NAMALWA (cell line): ENCODE measurements around the gene GFRA4.

ENCODE experiments used
- DNase-seq: peaks from one replicate; pipeline ENCODE4 v3.0.0-alpha.2; 2015; ENCODE audit warnings: low spot score

Gene GFRA4, protein sequence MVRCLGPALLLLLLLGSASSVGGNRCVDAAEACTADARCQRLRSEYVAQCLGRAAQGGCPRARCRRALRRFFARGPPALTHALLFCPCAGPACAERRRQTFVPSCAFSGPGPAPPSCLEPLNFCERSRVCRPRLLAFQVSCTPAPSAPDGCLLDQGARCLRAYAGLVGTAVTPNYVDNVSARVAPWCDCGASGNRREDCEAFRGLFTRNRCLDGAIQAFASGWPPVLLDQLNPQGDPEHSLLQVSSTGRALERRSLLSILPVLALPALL

DNA sequence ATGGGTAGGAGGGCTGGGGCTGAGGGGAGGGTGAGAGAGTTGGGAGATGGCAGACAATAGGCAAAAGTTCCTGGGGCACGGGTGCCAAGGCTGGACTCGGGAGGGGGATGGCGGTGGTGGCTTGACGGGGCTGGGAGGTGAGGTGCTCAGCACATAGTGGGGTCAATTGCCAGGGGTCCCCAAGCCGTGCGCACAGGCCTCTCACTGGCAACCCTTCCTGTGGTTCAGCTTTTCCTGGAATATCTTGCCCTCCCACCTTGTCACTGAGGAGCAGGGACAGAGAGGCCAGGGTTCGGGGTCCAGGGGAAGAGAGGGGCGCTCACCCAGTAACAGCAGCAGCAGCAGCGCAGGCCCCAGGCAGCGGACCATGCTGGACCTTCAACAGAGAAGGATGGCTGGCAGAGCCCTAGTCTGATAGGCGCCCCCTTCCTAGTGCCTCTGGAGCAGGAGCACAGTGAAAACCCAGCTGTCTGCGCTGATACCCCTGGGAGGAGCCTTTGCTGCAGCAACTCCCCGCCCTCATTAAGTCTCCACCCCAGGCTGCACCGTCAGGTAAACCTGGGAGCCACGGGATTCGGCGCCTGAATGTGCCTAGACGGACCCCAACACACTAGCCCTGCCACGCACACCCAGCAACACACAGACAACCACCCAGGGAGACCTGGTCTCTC is at the start of gene GFRA4:
Gene GFRA4, minus strand, starts transcription at position 369 of the 671 bp plus-strand sequence. Its CDS starts 0 bp downstream, at position 369.
- no peak for DNase-seq

DNA sequence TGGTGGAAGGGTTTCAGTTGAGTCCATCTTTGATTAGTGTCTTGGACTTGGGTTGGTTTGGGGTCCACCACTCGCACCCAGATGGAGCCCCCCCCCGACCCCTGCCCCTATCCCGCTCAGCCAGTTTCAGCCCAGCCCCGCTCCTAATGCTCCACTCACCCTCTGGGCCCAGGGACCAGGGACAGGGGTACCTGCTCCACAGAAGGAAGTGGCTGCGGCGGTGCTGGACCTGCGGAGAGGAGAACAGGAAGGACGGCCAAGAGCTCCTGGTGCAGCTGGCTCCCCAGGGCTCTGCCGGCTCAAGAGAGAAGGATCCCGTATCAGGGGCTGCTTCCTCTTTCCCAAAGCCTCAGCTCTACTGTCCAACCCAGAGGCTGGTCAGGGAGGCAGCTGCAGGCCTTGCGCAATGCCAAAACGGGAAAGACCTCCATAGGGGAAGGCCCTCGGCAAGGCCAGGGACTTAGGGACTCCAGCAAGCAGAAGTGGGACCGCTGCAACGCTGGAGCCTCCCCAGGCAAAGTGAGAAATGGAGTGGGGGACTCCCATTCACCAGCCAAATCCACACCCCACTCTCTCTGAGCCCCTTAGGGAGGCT is 49.2 kb upstream of the GFRA4 start, which contains the start of gene SIGLEC1:
Gene SIGLEC1, minus strand, starts transcription at position 322 of the 595 bp plus-strand sequence. CDS start 5,472 bp downstream, outside the sequence.
- DNase-seq: no peak

DNA sequence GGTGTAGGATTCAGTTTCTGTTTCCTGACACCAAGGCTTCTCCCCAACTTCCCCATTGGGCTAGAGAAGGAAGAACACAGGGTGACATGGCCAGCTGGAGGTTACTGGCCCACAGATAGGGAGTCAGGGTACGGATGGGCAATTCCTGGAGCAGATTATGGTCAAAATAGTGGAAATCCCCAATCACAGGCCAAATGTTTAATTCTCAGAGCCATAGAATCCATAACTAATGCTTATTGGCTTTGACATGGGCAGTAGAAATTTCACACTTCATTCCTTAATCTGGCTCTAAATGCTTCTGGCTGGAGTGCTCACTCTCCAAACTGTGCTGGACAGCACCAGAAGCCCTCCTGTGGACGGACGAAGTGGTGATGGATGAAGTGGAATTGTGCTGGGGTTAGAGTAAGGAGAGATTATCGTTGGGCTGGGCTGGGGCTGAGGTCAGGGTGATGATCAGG is 48.3 kb upstream of the GFRA4 start:
- DNase-seq: no peak

DNA sequence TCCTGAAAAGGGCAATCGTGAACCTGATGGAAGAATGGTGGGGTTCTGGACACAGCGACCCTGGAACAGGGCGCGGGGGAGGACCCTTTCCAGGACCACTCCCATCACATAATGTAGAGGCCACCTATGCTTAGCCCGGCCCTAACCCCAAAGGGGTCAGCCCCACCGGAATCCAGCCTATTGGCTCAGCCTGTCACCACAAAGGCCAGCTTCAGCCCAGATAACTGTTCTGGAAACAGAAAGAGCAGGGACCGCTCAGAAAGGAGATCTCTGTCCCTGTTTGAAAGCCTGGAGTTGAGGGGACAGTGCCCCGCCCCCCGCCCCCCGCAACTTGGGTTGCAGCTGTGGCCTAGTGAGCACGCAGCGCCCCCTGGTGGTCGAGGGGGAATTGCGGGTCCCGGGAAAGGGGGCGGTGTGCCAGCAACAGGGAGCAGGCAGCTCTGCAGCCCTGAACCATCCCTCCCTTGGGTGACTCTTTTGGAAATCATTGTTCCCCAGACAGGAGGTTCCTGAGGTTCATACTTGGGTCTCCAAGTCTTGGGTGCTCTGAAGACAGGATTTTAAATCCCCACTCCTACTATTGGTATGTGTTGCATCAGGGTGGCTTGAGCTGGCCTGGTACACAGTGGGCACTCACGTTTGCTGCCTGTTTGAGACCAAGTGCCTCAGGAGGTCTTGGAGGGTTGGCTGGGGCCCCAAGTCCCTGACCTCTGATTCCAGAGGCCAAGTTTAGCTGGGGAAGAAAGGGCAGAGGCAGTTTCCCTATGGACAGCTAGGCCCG is 47.7 kb upstream of the GFRA4 start:
- peak; percentile 75 for DNase-seq

DNA sequence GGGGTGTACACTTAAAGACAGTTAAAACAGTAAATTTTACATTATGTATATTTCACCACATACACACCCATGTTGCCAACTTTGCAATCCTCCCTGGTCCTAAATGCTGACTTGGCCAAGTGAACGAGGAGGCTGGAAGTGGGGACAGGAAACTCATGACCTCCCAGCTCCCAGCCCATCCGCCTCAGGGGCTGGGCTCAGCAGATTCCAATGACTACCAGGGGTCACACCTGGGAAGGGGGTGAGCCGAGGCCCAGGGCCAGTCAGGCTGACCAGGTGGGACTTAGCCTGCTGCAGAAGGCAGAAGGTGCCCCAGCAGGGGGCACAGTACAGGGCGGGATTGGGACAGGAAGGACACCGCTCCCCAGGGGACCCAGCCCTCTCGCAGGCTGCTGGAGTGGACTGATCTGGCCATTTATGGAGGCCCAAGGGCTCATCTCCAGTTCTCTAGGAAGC is 46.8 kb upstream of the GFRA4 start:
- DNase-seq: no peak

DNA sequence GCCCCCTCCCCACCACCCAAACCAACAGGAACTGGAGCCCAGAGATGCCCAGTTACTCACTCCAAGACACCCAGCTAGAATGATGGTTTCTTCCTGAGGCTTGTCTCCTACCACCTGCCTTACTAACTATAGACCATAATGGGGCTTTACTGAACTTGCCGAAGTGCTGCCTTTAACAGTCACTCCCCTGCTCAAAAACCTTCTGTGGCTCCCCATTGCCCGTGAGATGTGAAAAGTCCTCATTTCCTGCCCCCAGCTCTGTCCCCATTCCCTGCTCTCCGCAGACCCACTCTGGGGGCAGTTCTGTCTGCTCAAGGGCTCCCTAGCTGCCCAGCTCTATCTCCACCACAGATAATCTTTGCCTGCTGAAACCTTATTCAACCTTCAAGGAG is 44.3 kb upstream of the GFRA4 start:
- no peak for DNase-seq

DNA sequence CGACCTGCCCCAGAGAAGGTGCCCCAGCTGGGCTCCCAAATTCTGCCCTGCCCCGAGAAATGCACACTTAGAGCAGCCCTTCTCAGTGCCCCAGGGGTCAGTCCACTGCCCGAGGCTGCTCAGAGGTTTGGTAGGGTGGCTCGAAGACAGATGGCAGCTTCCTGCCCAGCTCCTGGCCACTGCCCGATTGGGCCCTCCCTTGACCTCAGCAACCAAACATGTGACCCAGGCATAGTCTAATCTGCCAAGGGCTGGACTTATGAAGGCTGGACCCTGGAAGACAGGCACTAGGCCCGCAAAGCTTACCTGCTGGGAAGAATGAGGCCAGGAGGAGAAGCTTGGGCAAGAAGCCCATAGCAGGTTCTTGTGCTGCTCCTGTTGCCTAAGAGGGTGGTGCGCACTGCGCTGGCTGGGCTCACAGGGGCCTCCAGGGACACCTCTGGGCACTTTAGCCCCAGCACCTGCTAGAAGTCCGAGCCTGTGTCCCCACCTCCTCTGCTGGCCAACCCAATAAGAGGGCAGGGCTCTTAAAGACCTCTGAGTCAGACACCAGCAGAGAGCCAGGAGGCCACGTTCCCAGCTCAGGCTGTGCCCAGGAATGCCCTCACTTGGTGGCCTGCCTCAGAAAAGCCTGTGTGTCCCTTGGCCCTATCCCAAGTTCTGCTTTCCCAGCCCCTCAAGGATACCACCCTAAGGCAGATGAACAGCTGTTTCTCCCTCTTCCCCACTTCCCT is 43.7 kb upstream of the GFRA4 start:
- DNase-seq: no peak

DNA sequence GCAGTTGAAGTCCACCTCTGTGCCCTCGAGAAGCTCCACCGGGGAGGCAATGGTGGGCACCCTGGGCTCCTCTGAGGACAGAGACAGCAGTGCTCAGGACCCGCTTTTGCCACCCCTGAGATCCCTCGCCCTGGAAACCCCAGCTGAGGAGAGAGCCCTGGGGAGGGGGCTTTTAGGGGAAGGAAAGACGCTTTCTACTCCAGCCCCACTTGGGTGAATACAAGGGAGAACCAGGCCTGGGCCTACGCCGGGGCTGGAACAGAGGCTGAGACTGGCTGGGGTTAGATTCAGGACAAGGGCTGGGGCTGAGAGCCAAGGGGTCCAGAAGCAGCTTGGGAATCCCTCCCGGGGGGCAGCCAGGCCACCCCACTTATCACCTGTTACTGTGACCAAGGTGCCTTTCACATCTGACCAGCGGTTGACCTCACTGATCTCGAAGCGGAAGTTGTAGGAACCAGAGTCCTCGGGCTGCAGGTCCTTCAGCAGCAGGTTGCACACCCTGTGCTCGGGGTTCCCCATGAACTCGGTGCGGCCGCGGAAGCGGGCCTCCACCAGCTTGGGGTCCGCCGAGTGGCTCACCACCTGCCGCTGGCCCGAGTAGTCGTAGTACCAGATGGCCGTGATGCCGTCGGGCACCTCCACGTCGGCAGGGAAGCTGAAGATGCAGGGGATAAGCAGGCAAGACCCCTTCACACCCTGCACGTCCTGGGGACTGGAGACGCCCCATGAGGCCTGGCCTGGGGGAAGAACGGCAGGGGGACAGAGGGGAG is 43.0 kb upstream of the GFRA4 start:
- no peak for DNase-seq

DNA sequence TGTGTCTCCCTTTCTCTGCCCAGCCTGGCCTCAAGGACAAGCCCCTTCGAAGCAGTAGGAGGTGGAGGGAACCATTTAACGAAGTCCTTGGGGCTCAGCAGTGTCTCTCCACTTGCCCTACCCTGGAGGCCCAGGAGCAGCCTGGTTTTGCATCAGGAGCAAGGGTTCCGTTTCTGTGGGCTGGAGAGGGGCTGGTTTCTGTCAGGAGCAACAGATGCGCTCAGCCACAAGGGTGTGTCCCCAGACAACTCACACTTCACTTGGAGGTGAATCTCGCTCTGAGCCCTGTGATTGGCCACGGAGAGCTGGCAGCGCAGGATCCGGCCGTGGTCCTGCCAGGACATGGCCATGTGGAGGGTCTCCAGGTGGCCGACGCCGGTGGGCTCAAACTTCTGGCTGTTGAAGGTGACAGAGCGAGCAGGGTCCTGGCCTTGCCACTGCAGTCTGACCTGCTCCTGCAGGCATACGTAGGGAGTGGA is 42.3 kb upstream of the GFRA4 start:
- DNase-seq: no peak

DNA sequence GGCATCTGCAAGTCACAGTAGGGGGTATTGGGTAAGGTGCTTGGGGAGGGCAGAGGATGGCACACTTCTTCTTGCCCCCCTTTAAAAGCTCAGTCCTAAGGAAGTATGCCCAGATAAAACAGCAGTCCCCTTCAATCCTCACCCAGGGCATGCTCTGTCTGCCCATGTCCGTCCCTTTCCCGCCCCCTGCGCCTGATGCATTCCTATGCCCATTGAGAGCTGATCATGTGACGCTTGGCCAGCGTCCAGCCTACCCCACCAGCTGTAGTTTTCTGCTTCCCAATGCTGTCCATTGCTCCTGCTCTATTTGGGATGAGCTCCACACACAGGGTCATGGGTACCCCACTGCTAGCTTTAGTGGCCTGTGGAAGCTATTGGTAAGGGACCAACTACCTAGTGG is 40.9 kb upstream of the GFRA4 start:
- DNase-seq: no peak

DNA sequence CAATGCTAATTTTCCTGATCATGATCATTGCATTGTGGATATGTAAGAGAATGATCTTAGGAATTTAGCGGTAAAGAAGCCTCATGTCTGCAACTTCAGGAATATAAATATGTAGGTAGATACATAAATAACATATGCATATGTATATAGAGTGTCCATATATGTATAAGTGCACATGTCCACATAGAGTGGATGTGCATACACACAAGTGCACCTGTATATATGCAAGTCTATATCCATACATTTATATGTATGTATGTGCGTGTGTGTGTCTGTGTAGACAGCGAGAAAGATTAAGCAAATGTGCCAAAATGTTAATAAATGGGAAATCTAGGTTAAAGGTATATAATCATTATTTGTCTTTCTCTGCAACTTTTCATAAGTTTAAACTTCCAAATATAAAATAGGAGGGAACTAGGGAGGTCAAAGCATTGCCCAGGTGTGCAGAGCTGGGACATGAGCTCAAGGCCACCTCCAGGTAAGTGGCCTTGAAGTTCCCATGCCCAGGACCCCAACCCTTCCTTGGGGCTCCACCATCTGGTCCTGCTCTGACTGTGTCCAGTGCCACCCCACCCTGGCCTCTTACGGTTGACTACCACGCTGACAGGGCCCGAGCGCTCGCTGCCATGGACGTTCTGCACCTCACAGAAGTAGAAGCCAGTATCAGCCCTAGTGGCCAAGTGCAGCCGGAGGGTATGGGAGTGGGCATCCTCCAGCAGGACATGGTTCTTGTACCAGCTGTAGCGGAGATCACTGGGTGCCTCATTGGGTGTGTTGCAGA is 39.6 kb upstream of the GFRA4 start:
- no peak for DNase-seq

DNA sequence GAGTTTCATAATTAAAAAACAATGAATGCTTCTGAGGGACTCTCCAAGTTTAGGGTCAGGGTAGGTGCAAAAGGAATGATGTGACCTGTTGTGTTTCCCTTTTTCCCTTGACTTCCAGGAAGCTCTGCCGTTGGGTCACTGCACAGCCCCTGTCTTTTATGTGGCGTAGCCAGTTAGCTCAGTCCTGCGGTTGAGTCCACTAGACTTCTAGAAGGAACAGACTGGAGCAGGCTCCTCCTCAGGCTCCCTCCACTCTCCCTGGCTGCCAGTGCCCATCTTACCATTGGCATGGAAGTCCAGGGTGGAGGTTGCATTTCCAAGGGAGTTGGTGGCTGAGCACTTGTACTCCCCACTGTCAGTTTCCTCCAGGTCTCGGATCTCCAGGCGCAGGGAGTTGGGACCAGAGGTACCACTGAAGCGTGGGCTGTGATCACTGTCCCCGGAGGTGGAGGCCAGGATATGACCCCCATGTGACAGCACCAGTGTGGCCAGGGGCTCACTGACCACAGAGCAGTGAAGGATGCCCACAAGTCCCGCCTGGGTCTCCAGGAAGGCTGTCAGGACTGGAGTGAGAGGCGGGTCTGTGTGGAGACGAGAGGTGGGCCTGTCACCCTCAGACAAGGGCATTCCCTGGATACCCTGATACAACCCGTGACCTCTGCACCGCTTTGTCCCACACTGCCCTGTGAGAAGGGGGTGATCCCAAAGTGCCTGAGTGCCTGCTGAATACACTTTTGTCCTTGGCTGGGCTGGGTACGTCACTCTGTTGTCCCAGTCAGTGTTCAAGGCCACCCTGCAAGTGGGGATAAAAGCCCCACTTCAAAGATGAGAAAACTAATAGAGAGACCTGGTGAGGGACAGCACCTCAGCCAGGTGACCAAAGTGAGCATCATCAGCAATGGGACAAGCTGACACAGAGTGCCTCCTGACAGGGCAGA is 38.1 kb upstream of the GFRA4 start:
- no peak for DNase-seq

DNA sequence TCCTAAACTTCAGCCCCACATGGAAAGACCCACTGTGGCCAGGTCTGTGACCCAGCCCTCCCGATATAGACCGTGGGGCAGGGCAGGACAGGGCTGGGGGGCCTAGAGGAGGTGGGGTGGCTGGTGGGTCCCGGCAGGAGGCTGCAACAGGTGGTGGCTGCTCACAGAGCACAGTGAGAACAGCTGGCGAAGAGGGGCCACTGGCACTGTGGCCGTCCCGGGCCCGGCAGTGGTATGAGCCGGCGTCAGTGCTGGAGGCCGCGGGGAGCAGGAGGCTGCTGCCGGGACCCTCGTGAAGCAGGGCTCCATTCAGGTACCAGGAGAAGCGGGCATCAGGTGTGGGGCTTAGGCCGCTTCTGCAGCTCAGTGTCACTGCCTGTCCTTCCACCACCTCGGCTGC is 35.8 kb upstream of the GFRA4 start:
- no peak for DNase-seq

DNA sequence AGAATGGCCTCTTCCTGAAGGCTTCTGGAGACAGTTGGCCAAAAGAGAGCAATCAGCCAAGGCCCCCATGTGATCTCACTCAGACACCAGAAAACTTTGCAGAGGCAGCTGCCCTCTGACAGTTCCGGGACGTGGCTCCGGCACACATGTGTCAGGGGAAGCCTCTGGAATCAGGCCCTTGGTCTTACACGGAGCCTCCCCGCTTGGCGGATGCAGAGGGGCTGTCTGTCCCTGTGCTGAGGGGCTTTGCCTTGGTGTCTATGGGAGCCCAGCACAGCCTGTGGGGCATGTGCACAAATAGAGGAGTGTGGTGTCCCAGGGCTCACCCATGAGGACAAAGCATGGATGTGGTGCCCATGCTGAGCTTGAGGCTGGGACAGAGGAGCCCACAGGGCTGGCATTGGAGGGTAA is 35.4 kb upstream of the GFRA4 start:
- DNase-seq: no peak

DNA sequence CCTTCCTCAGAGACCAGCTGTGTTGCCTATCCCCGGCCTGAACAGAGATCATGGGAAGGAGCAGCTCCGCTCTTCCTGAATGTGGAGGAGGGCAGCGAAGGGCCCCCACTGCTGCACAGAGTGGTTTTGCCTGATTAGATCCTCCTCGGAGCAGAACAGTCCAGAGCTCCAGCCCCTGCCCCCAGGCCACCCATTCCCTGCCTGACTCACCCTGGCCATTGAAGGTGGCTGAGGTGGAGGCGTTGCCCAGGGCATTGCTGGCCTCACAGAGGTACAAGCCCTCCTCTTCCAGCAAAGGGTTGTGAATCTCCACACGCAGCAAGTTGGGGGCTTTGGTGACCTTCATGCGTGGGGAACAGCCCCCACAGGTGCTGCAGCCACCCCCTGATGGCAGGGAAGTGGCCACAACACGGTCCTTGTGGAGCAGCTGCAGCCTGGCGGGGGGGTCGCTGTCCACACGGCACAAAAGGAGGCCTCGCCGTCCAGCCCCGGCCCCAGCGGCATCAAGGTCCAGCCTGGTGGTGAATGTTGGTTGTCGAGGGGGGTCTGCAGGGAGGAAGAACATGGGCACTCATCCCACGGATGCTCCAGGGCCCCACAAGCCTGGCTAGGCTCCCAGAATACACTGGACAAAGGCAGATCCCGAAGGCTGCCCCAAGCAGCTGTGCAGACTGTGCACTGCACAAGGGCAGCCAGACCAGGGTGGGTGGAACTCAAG is 34.5 kb upstream of the GFRA4 start:
- DNase-seq: no peak

DNA sequence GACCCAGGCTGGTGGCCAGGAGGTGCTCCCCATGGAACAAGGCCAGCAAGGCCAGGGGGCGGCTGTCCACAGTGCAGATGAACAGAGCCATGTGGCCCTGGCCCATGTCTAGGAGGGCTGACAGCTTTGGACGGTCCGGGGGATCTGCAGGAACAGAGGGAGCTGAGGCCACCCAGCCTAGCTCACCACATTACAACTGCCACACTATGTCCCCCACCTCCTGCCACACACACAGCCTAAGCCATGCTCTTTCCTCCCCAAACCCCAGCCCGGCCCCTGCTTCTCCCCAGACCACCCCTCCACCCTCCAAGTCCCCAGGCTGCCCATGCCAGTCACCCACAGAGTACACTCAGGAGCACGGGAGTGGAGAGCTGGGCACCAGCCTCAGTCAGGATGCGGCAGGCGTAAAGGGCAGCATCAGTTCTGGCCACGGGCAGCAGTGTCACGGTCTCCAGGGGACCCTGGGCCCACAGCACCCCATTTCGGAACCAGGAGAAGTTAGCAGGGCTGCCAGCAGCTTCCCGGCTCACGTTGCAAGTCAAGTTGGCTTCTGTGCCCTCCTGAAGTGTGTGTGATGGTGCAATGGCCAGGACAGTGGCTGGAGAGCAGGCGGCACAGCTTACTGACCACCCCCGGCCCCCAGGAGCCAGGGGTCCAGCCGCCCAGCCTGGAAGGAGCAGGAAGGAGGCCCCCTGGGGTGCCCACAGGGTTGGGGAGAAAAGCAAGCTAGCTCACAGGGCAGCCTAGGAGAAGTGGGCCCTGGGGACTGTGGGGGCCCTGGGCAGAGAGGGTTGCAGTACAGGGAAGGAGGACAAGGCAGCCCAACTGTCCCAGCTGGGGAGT is 33.8 kb upstream of the GFRA4 start:
- DNase-seq: no peak

DNA sequence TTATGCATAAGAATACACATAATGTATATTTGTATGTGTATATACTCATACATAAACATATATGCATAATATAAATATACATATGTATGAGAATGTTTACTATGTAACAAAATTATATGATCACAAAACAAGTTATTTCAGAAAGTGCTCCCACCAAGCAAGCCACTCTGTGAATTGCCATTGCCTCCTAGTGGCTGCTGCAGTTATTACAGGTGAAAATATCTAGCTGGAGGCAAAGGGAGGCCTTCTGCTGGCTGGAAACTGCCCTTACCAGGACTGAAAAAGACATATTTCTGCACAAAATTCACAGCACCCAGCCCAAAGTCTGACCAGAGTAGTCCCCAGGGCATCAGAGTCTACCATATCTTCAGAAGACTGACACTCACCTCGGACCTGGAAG is 33.0 kb upstream of the GFRA4 start:
- DNase-seq: peak; percentile 67
